Central memory CD8-positive, alpha-beta T cell (primary cell): ENCODE measurements around the gene ARL6IP4.

ENCODE experiments used
- ATAC-seq: fragments of 150-1000 bp; cut with Tn5 transposase; replicated peaks from 2 replicates; pipeline ENCODE4 v1.10.0; 2022; ENCODE audit warnings: mild to moderate bottlenecking, moderate FRiP score, moderate number of reproducible peaks; ENCODE audit not compliant: poor library complexity, severe bottlenecking; ENCODE audit errors: extremely low read depth
- DNase-seq, 2 donors: peaks; one replicate each; pipeline ENCODE4 v3.0.0; 2021; ENCODE audit warnings: low spot score in 2 of 2
- H3K27ac Mint-ChIP-seq: one replicate; pipeline ENCODE4 v1.8.0; 2022; ENCODE audit warnings: low read depth, mild to moderate bottlenecking, moderate library complexity, mixed read lengths
- H3K27me3 Mint-ChIP-seq: one replicate; pipeline ENCODE4 v1.8.0; 2022; ENCODE audit warnings: mixed read lengths
- H3K36me3 Mint-ChIP-seq: one replicate; pipeline ENCODE4 v1.8.0; 2022; ENCODE audit warnings: mild to moderate bottlenecking, moderate library complexity, mixed read lengths; ENCODE audit not compliant: insufficient read depth
- H3K4me1 Mint-ChIP-seq: one replicate; pipeline ENCODE4 v1.8.0; 2022; ENCODE audit warnings: mixed read lengths
- H3K4me3 Mint-ChIP-seq: one replicate; pipeline ENCODE4 v1.8.0; 2022; ENCODE audit warnings: mild to moderate bottlenecking, moderate library complexity, mixed read lengths
- H3K9me3 Mint-ChIP-seq: one replicate; pipeline ENCODE4 v1.8.0; 2022; ENCODE audit warnings: mixed read lengths

Gene ARL6IP4

DNA sequence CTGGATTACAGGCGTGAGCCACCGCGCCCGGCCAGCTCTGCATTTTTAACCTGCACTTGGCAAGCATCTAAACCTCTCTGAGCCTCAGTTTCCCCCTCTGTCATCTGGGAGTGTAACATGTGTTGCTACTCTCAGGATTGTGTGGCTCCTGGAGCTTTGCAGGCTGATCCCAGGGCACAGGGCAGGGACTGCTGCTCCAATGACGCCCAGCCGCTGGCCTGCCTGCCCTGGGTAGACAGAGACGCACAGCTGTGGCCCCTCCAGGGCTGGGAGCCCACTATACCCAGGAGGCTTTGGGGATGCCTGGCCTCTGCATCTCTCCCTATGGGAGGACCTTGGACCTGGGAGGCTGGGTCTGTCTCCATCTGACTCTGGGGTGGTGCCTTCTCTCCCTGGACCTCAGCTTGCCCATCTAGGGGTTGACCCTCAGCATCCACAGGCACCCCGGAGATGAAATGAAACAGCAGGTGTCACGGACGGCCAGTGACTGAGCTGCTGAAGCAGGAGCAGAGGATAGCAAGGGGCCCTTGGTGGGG, 13.7 kb downstream of the ARL6IP4 start:
- Mint-ChIP-seq H3K4me3 (no peak overlapping the region), H3K27ac (no peak overlapping the region), H3K36me3 (peaks cover 2% of the 10 kb centered on the region), H3K9me3 (no peaks in the 10 kb centered on the region), H3K4me1 (no peaks in the 10 kb centered on the region), H3K27me3 (no peaks in the 10 kb centered on the region)
- ATAC-seq = no peak
- no peak for DNase-seq

DNA sequence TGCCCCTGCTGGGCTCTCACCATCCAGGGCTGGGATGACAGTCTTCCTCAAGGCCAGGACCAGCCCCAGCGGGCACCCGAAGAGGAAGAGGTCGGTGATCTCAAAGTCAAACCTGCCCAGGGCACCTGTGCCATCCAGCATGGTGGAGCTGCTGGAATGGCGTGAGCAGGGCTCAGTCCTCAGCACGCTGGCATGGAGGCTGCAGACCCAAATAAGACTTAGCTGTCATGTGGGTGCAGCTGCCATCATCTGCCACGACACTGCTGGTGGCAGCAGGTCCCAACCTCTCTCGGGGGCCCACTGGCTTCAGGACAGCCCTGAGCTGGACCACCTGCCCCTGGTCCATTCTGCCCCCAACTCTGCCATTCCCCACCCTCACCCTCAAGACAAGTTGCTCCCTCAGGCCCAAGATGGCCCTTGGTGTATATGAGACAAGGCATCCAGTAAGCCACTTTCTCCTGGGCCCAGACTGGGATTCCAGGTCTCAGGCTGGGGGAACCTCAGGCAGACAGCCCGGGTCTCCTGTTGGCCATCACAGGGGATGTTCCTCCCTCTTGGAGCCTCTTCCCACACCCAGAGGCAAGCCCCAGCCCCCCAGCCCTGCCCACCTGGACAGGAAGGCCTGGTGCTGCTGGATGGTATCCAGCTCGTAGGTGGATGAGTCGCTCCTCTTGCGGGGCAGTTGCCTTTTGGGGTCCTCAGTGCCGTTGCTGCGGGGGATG, 14.5 kb downstream of the ARL6IP4 start:
- no peak overlapping the region for H3K4me3 Mint-ChIP-seq
- no peak for ATAC-seq
- peaks cover 2% of the 10 kb centered on the region for H3K36me3 Mint-ChIP-seq
- no peak for DNase-seq
- no peak overlapping the region for H3K27ac Mint-ChIP-seq
- no peaks in the 10 kb centered on the region for H3K27me3 Mint-ChIP-seq
- no peaks in the 10 kb centered on the region for H3K9me3 Mint-ChIP-seq
- H3K4me1 Mint-ChIP-seq = no peaks in the 10 kb centered on the region

DNA sequence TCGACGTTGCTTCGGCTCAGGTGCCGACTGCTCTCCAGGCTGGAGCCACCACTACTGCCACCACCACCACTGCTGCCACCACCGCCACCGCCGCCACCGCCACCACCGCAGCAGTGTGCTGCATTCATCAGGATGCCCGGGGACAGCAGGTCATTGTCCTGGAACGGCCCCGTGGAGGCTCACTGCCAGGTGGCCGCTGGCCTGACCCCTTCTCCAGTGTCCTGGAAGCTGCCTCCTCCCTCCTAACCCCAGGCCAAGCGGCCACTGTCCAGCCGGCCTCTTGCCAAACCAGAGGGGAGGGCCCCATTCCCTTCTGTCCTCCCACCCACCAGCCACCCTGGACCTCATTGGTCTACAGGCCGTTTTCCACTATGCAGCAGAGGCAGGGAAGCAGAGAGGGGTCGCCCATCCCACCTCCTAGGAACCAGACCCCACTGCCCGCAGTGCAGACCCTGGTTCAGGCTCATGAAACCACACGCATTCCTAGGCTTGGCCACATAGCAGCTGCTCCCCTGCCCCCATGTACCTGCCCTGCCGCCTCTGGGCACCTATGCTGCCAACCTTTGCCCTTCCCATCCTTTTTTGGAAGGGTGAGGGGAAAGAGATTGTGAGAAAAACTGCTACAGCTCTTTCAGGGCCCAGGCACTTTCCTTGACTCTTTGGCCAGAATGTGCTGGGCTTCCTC, 15.2 kb downstream of the ARL6IP4 start:
- Mint-ChIP-seq H3K4me1 (no peaks in the 10 kb centered on the region), H3K27me3 (no peaks in the 10 kb centered on the region), H3K4me3 (no peak overlapping the region), H3K9me3 (no peaks in the 10 kb centered on the region), H3K27ac (no peak overlapping the region), H3K36me3 (peaks cover 2% of the 10 kb centered on the region)
- DNase-seq = no peak
- no peak for ATAC-seq

DNA sequence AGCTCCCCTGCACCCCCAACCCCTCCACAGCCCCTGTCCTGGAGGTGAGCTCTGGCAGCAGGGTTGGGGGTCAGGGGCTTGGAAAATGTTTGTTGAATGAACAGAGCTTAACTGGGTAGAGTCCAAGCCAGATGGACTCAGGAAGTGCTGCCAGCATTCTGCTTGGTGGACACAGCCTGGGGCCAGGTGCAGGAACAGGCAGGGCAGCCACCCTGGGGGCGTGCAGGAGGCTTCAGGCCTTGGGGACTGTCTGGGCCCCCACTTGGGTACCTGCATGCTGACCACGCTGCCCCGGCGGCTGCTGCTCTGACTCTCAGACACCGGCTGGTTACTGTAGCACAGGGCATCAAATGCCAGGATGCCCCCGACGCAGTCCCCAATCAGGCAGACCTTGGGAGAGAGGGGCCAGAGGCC, 15.7 kb downstream of the ARL6IP4 start:
- no peaks in the 10 kb centered on the region for H3K4me1 Mint-ChIP-seq
- H3K9me3 Mint-ChIP-seq = no peaks in the 10 kb centered on the region
- peaks cover 2% of the 10 kb centered on the region for H3K36me3 Mint-ChIP-seq
- ATAC-seq = no peak
- H3K4me3 Mint-ChIP-seq = no peak overlapping the region
- H3K27me3 Mint-ChIP-seq = no peaks in the 10 kb centered on the region
- no peak for DNase-seq
- no peak overlapping the region for H3K27ac Mint-ChIP-seq

DNA sequence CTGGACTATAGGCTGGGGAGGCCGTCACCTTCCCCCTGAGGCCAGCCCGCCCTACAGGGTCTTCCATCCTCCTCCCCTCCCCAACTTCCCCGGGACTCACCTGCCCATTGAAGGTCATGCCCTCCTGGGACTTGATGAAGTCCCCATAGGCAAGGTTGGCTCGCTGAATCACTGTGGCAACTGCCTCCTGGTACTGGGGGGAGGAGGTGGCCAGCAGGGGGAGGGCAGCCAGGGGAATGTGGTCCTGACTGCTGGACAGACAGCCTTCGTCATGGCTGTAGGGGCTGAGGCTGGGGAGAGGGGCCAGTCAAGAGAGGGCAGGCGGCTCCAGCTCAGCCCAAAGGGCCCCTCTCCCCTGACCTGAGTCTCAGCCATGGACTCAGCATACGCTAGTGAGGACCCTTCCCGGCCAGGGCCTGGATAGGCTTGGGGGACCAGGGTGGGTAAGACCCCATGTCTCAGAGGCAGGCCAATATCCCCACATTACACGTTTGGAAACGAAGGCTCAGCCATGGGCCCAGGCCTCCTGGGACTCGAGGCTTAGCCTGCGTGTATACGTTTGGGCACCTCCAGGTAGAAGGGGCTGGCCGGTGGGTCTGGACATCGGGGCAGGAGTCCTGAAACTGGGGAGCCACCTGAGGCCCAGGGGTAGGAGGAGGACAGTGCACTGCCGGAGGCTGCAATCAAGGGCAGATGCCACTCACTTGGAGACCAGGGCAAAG, 16.3 kb downstream of the ARL6IP4 start:
- no peak for ATAC-seq

DNA sequence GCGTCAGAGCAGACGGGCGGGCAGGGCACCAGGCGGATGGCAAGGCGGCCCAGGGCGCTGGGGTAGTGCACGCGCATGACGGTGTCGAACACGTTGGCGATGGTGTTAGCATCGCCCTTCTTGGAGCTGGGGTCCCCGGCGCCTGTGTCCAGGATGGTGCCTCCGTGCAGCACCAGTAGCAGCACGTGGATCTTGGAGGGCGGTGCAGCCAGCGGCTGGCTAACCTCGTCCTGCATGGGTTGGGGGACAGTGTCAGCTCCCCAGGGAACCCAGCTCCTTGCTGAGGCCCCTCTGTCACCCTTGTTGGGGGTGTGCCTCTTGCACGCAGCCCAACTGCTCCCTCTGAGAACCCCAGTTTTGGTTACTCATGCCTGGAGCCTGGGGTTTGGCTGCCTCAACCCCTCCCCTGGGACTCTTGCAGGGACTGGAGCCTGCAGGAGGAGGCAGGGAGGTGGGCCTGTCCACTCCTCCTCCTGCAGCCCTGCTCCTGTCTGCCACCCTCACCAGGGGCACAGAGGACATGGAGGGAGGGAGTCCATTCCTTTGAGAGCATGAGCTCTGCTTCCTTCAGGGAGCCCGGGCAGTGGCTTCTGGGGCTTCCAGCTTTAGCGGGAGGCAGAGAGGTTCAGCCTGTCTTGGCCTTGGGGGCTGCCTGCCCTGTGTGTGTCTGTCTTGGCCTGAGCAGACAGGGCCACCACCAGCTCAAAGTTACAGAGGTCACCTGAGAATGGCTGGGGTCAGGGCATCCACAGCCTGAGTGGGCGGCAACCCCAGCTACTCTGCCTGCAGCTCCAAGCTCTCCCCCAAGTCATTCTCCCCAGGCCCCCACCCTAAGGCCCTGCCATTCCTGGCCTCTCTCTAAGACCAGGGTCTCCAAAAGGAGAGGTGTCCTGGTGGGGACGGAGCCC, 17.1 kb downstream of the ARL6IP4 start:
- no peaks in the 10 kb centered on the region for H3K9me3 Mint-ChIP-seq
- H3K4me1 Mint-ChIP-seq = no peaks in the 10 kb centered on the region
- H3K27me3 Mint-ChIP-seq = no peaks in the 10 kb centered on the region
- no peak for DNase-seq
- H3K36me3 Mint-ChIP-seq = peaks cover 4% of the 10 kb centered on the region
- H3K27ac Mint-ChIP-seq = no peak overlapping the region
- ATAC-seq = no peak
- no peak overlapping the region for H3K4me3 Mint-ChIP-seq

More for the DNA sequence above, 16.3 kb downstream of the ARL6IP4 start:
- no peaks in the 10 kb centered on the region for H3K4me1 Mint-ChIP-seq
- no peaks in the 10 kb centered on the region for H3K27me3 Mint-ChIP-seq
- H3K36me3 Mint-ChIP-seq = peaks cover 2% of the 10 kb centered on the region
- no peak overlapping the region for H3K27ac Mint-ChIP-seq
- H3K9me3 Mint-ChIP-seq = no peaks in the 10 kb centered on the region
- DNase-seq = no peak
- no peak overlapping the region for H3K4me3 Mint-ChIP-seq

DNA sequence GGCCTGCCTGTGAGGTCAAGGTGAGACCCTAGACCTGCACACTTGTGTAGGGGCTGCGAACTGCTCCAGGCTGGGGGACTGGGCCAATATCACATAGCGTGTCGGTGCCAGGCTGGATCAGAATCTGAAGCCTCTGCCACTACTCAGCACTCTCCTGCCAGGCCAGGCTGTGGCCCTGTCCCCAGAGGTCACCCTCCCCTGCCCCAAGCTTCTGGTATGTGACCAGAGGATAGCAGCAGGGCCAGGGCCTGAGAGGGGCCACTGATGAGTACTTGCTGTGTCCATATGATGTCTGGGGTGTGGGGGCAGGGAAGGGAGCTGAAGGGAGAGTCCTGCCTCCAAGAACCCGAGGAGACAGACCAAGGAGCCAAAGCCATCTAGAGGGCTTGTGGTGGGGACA, 17.8 kb downstream of the ARL6IP4 start:
- Mint-ChIP-seq H3K4me1 (no peaks in the 10 kb centered on the region), H3K4me3 (no peak overlapping the region), H3K36me3 (peaks cover 6% of the 10 kb centered on the region), H3K9me3 (no peaks in the 10 kb centered on the region), H3K27me3 (no peaks in the 10 kb centered on the region), H3K27ac (no peak overlapping the region)
- no peak for ATAC-seq
- no peak for DNase-seq

DNA sequence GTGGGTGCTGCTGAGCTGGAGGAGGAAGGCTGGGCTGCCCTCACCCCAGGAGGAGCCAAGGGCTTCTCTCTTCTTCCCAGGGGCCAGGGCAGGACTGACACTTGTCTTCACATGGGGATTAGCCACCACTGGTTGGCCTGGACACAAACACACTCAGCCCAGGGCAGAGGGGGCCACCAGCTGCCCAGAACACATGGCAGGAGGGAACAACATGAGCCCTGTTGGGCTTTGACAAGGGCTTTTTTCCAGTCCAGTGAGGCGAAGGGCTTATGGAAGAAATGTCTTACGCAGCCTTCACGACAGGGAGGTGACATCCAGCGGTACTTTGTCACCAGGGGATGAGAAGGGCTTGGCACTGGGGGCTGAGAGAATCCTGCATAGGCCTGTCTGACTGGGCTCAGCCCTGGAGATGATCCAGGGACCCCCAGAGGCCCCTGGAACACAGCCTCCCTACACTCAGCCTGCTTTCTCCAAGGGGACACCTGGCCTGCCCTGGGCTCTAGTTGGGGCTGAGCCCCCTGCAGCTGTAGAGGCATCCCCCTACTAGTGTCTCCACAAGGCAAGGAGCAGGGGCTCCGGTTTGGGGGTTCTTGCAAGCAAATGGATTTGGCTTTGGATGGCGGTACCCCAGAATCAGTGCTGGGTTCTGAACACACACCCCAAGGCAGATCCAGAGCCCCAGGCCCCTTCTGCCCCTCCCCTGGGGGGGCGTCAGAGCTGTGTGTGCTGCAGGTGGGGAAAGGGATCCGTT, 18.9 kb downstream of the ARL6IP4 start:
- Mint-ChIP-seq H3K36me3 (peaks cover 6% of the 10 kb centered on the region), H3K27me3 (no peaks in the 10 kb centered on the region), H3K4me3 (no peak overlapping the region), H3K9me3 (no peaks in the 10 kb centered on the region), H3K27ac (no peak overlapping the region), H3K4me1 (no peaks in the 10 kb centered on the region)
- ATAC-seq (no peak), DNase-seq (no peak)

DNA sequence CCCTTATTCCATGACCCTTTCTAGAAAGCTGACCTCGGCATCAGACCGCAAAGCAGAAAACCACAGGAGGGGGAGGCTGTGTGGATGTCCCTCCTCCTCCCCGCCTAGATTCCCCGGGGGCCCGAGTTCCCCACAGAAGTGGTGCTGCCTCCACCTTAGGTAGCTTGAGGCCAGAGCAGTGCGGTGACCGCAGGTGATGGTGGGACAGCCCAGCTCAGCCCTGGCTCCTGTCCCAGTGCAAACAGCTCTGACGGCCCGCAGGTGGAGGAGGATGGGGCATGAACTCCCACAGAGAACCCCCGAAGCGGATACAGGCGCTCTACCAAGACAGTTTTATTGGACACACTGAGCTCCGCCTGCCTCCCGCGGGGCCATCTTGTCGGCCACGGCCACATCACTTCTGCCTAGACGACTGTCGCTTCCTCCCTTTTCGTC, 19.5 kb downstream of the ARL6IP4 start:
- H3K4me1 Mint-ChIP-seq = no peaks in the 10 kb centered on the region
- no peaks in the 10 kb centered on the region for H3K27me3 Mint-ChIP-seq
- H3K36me3 Mint-ChIP-seq = peaks cover 6% of the 10 kb centered on the region
- ATAC-seq = no peak
- H3K9me3 Mint-ChIP-seq = no peaks in the 10 kb centered on the region
- H3K27ac Mint-ChIP-seq = no peak overlapping the region
- H3K4me3 Mint-ChIP-seq = no peak overlapping the region
- no peak for DNase-seq

DNA sequence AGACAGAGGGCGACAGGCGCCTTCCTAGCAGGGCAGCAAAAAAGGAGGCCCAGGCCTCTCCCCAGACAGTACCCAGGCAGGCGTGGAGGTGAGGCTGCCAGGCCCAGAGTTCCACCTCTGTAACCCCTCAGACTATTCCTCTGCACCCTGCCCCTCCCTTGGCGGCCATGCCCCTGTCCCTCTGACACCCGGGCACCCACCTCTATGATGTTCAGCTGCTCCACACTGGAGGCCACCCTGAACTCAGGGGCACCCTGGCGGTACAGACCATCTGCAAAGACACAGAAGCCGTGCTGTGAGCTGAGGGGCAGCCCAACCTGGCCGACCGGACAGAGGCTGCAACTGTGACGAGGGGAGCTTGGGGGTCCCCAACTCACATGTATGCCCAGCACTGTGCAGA, 20.1 kb downstream of the ARL6IP4 start:
- H3K27ac Mint-ChIP-seq = no peak overlapping the region
- H3K27me3 Mint-ChIP-seq = no peaks in the 10 kb centered on the region

DNA sequence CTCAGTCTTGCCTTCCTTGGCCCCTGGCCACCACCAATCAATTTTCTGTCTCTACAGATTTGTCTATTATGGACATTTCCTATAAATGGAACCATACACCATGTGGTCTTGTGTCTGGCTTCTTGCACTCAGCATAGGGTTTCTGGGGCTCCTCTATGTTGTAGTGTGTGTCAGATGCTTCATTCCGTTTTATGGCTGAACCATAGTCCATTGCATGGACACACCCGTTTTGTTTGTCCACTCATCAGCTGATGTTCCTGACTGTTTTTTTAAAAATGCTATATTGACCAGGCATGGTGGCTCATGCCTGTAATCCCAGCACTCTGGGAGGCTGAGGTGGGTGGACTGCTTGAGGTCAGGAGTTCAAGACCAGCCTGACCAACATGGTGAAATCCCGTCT, 21.0 kb downstream of the ARL6IP4 start:
- Mint-ChIP-seq H3K4me1 (no peaks in the 10 kb centered on the region), H3K27me3 (no peaks in the 10 kb centered on the region), H3K4me3 (no peak overlapping the region), H3K27ac (no peak overlapping the region), H3K36me3 (peaks cover 4% of the 10 kb centered on the region), H3K9me3 (no peaks in the 10 kb centered on the region)
- DNase-seq (no peak), ATAC-seq (no peak)

More for the DNA sequence above, 20.1 kb downstream of the ARL6IP4 start:
- Mint-ChIP-seq H3K4me3 (no peak overlapping the region), H3K4me1 (no peaks in the 10 kb centered on the region), H3K36me3 (peaks cover 4% of the 10 kb centered on the region), H3K9me3 (no peaks in the 10 kb centered on the region)
- ATAC-seq = no peak
- DNase-seq = no peak
